Measurements from ENCODE around the gene TM9SF1.

DNA sequence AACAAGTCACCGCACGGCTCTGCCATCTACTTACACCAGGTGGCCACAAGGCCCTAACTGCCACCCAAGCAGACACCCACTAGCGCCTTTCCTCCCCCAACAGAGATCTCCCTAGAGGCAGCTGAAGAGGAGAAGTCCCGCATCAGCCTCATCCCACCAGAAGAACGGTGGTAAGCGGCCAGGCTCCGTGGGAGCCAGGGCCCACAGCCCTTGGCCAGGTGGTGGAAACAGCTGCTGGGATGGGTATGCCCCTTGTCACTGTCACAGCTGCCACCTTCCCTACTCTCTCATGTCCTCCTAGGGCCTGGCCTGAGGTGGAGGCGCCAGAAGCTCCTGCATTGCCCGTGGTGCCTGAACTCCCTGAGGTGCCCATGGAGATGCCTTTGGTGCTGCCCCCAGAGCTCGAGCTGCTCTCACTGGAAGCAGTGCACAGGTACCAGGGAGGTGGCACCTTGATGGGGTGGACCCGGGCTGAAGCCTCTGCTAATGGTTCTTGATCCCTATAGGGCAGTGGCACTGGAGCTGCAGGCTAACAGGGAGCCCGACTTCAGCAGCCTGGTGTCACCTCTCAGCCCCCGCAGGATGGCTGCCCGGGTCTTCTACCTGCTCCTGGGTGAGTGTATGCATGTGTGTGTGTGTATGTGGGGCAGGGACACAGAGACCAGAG, 15.8 kb downstream of the TM9SF1 start:
- TF ChIP-seq, protein P1, sequence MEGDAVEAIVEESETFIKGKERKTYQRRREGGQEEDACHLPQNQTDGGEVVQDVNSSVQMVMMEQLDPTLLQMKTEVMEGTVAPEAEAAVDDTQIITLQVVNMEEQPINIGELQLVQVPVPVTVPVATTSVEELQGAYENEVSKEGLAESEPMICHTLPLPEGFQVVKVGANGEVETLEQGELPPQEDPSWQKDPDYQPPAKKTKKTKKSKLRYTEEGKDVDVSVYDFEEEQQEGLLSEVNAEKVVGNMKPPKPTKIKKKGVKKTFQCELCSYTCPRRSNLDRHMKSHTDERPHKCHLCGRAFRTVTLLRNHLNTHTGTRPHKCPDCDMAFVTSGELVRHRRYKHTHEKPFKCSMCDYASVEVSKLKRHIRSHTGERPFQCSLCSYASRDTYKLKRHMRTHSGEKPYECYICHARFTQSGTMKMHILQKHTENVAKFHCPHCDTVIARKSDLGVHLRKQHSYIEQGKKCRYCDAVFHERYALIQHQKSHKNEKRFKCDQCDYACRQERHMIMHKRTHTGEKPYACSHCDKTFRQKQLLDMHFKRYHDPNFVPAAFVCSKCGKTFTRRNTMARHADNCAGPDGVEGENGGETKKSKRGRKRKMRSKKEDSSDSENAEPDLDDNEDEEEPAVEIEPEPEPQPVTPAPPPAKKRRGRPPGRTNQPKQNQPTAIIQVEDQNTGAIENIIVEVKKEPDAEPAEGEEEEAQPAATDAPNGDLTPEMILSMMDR (conservative IDR thresholded peaks at IDR 0.05; ENCODE audit: low read depth in 2 of 2): no peak
- TF ChIP-seq POLR2AphosphoS5 (IDR thresholded peaks at IDR 0.05; ENCODE audit: low read depth) (no peak), EZH2 (IDR thresholded peaks at IDR 0.05; ENCODE audit: low read depth, unreplicated experiment) (no peak), EZH2phosphoT487 (IDR thresholded peaks at IDR 0.05; ENCODE audit: unreplicated experiment) (no peak), CREB1 (CRISPR knock-in tag; IDR thresholded peaks at IDR 0.05; ENCODE audit: low read depth) (no peak), STAT1 (IDR thresholded peaks at IDR 0.05; ENCODE audit: unreplicated experiment) (no peak), NANOG (IDR thresholded peaks at IDR 0.05; ENCODE audit: borderline replicate concordance) (no peak)

Data from GM23338 (cell line).